HL-60 (cell line): ENCODE data around the gene SLC2A13.

Experiments used
- DNase-seq, 2 experiments: peaks; one replicate each; pipeline ENCODE4 v3.0.0-alpha.2; 2010 to 2020; ENCODE audit warnings: low read depth in 1 of 2, low spot score in 1 of 2
- H3K27ac ChIP-seq: fragments of 250-450 bp; sonication (Bioruptor Pico); replicated peaks from 2 replicates; pipeline ENCODE4 v1.5.1; 2020; ENCODE audit warnings: mild to moderate bottlenecking, moderate library complexity
- H3K27me3 ChIP-seq: fragments of 250-450 bp; sonication (Bioruptor Pico); 2 replicates; pipeline ENCODE4 v1.5.1; 2021; ENCODE audit warnings: mild to moderate bottlenecking, moderate library complexity; ENCODE audit not compliant: insufficient read depth, poor library complexity, severe bottlenecking
- H3K4me3 ChIP-seq: replicated peaks from 2 replicates; pipeline ENCODE4 v1.5.1; 2011; ENCODE audit warnings: mild to moderate bottlenecking, control low read depth, low read length; ENCODE audit not compliant: insufficient read depth
- GABPA ChIP-seq: IDR thresholded peaks from 2 replicates; pipeline ENCODE4 v1.6.1; 2012; ENCODE audit warnings: low read depth
- POLR2AphosphoS5 ChIP-seq: IDR thresholded peaks from 2 replicates; pipeline ENCODE4 v1.6.1; 2012; ENCODE audit warnings: low read depth
- SPI1 ChIP-seq: IDR thresholded peaks from 2 replicates; pipeline ENCODE4 v1.6.1; 2012; ENCODE audit warnings: low read depth, mild to moderate bottlenecking, borderline replicate concordance
- TF ChIP-seq, protein P1 (sequence below): IDR thresholded peaks from one replicate; pipeline ENCODE4 v1.5.1; 2011; ENCODE audit warnings: low read length, control low read depth, inconsistent platforms; ENCODE audit not compliant: insufficient read depth
- TF ChIP-seq, protein P2 (sequence below): IDR thresholded peaks from 2 replicates; pipeline ENCODE4 v1.6.1; 2012; ENCODE audit warnings: low read depth; ENCODE audit not compliant: insufficient replicate concordance

SLC2A13 gene

DNA sequence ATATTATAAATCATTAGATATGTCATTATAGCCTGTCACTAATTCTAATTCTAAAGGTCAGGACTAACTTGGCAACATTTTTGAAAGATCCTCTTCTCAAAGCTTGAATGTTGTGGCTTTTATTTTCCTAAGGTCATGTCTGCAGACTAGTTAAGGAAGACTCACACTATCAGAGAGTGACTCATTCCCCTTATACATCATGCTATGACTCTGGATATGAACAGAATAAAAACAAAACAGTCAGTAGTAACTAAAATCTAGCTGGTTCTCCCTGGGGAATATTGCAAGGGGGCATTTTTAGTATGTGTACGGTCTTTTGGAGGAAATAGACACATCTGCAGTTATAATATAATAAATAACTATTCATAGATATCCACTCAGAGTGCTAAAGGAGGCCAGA is 170.6 kb downstream of the SLC2A13 start:
- DNase-seq: no peak
- Histone ChIP-seq H3K4me3 (no peak overlapping the region), H3K27me3 (no peaks in the 10 kb centered on the region), H3K27ac (no peak overlapping the region)
- TF ChIP-seq GABPA (no peak), SPI1 (no peak), POLR2AphosphoS5 (no peak)
- TF ChIP-seq, protein P1, sequence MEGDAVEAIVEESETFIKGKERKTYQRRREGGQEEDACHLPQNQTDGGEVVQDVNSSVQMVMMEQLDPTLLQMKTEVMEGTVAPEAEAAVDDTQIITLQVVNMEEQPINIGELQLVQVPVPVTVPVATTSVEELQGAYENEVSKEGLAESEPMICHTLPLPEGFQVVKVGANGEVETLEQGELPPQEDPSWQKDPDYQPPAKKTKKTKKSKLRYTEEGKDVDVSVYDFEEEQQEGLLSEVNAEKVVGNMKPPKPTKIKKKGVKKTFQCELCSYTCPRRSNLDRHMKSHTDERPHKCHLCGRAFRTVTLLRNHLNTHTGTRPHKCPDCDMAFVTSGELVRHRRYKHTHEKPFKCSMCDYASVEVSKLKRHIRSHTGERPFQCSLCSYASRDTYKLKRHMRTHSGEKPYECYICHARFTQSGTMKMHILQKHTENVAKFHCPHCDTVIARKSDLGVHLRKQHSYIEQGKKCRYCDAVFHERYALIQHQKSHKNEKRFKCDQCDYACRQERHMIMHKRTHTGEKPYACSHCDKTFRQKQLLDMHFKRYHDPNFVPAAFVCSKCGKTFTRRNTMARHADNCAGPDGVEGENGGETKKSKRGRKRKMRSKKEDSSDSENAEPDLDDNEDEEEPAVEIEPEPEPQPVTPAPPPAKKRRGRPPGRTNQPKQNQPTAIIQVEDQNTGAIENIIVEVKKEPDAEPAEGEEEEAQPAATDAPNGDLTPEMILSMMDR: no peak
- TF ChIP-seq, protein P2, sequence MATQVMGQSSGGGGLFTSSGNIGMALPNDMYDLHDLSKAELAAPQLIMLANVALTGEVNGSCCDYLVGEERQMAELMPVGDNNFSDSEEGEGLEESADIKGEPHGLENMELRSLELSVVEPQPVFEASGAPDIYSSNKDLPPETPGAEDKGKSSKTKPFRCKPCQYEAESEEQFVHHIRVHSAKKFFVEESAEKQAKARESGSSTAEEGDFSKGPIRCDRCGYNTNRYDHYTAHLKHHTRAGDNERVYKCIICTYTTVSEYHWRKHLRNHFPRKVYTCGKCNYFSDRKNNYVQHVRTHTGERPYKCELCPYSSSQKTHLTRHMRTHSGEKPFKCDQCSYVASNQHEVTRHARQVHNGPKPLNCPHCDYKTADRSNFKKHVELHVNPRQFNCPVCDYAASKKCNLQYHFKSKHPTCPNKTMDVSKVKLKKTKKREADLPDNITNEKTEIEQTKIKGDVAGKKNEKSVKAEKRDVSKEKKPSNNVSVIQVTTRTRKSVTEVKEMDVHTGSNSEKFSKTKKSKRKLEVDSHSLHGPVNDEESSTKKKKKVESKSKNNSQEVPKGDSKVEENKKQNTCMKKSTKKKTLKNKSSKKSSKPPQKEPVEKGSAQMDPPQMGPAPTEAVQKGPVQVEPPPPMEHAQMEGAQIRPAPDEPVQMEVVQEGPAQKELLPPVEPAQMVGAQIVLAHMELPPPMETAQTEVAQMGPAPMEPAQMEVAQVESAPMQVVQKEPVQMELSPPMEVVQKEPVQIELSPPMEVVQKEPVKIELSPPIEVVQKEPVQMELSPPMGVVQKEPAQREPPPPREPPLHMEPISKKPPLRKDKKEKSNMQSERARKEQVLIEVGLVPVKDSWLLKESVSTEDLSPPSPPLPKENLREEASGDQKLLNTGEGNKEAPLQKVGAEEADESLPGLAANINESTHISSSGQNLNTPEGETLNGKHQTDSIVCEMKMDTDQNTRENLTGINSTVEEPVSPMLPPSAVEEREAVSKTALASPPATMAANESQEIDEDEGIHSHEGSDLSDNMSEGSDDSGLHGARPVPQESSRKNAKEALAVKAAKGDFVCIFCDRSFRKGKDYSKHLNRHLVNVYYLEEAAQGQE: no peak

DNA sequence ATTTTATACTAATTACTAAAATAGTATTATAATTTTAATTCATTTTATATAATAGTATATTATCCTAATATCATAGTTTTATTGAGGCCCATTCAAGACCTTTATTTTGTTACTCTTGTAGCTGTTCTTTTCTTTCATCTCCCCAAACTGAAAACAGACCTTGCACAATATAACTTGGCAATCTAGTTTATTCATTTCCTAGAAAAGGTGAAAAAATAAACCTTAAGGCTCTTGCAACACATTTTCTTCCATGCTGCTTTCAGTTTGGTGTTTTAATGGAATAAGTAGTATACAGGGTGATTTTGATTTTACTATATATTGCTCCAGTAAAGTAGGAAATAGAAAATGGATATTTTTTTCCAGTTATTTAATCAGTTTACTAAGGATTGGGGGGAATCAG is 174.0 kb downstream of the SLC2A13 start:
- DNase-seq: peak in 1 of 2 experiments; percentile 27
- no peak overlapping the region for H3K4me3 ChIP-seq
- H3K27ac ChIP-seq: no peak overlapping the region
- TF ChIP-seq, protein P1: no peak
- TF ChIP-seq POLR2AphosphoS5 (no peak), GABPA (no peak), SPI1 (no peak)
- TF ChIP-seq, protein P2: no peak
- no peaks in the 10 kb centered on the region for H3K27me3 ChIP-seq

DNA sequence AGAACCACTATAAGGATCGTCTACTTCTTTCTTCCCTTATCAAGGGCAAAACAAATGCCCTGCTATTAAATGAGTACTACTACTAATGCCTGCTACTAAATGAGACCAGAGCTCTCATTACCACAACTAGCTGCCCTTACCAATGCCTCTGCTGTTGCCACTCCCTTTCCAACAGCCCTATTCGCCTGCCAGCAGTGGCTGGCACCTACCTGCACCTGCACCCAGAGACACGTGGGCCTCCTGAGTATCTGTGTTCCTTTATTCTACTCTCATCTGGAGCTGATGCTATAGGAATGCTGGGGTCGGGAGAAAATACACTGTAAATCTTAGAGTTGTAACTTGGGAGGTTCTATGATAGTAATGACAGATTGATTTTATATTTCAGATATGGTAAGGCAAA is 174.7 kb downstream of the SLC2A13 start:
- Histone ChIP-seq H3K4me3 (no peak overlapping the region), H3K27ac (no peak overlapping the region), H3K27me3 (no peaks in the 10 kb centered on the region)
- TF ChIP-seq GABPA: no peak
- TF ChIP-seq POLR2AphosphoS5: no peak
- TF ChIP-seq, protein P2: no peak
- TF ChIP-seq SPI1: no peak
- TF ChIP-seq, protein P1: no peak
- DNase-seq: no peak
